HCT116 (cell line): ENCODE results near the gene H3-3A. TPM values are rescaled to one million over a fixed set of nuclear protein-coding genes. Genes with fewer than 3 reads are reported as not detected.

Experiments
- ATAC-seq: fragments of 200-7000 bp; cut with Tn5 transposase; 2 replicates; pipeline ENCODE4 v1.9.1; 2020; ENCODE audit warnings: mild to moderate bottlenecking, moderate library complexity
- BruUV-seq: library from RNA; stranded (reverse); fragments of 400-500 nt; replicated peaks from 2 replicates; lab custom pipeline; 2021; lab: Mats Ljungman, UMichigan
- CTCF ChIA-PET: fragments of 300-600 bp; sonication (Branson Sonifier 250); formaldehyde crosslinking; loops from one replicate; lab custom pipeline; 2021; ENCODE audit warnings: antibody characterized with exemption; lab: Charles Lee
- POLR2A ChIA-PET: fragments of 300-600, 350-600 bp; sonication (Branson Sonifier 250); formaldehyde crosslinking; loops from one replicate; lab custom pipeline; 2021; ENCODE audit warnings: antibody characterized with exemption; lab: Charles Lee
- RAD21 ChIA-PET, 2 experiments: fragments of 300-600 bp; sonication (Branson Sonifier 250); formaldehyde crosslinking; loops; one replicate each; lab custom pipeline; 2023; ENCODE audit warnings: low total read pairs in 2 of 2; ENCODE audit not compliant: uncharacterized antibody in 2 of 2, unreplicated experiment in 2 of 2, low non-redundant PET in 1 of 2; lab: Charles Lee
- DNase-seq: peaks from one replicate; pipeline ENCODE4 v3.0.0-alpha.2; 2010; ENCODE audit warnings: low read depth, low spot score
- H2AFZ ChIP-seq: fragments of 200-600 bp; shearing (Covaris generic), sonication (generic); 2 replicates; pipeline ENCODE4 v1.6.1; 2017; ENCODE audit warnings: low read depth, mixed run types, mixed read lengths, antibody characterized with exemption, low read length; ENCODE audit not compliant: poor library complexity, severe bottlenecking
- H3K27ac ChIP-seq: 2 replicates; pipeline ENCODE4 v1.5.1; 2012; ENCODE audit warnings: low read depth, low read length
- H3K27me3 ChIP-seq: fragments of 200-600 bp; sonication (generic); 2 replicates; pipeline ENCODE4 v1.6.1; 2016; ENCODE audit warnings: mixed run types, low read length, mixed read lengths; ENCODE audit not compliant: insufficient read depth
- H3K36me3 ChIP-seq, 2 experiments: fragments of 200-500 bp in 1 of 2; fragments of 200-600 bp in 1 of 2; sonication (Bioruptor generic) in 1 of 2; sonication (generic) in 1 of 2; 2 replicates each; pipeline versions ENCODE4 v1.5.1 to v1.6.1; 2014 to 2016; ENCODE audit warnings: low read length in 2 of 2, inconsistent platforms in 1 of 2, mixed read lengths in 1 of 2, mixed run types in 1 of 2; ENCODE audit not compliant: insufficient read depth in 2 of 2, control insufficient read depth in 1 of 2
- H3K4me1 ChIP-seq, 2 experiments: fragments of 200-600 bp in 1 of 2; sonication (generic) in 1 of 2; 2 replicates each; pipeline versions ENCODE4 v1.5.1 to v1.6.1; 2012 to 2017; ENCODE audit warnings: low read length in 2 of 2, inconsistent platforms in 1 of 2, mild to moderate bottlenecking in 1 of 2, mixed read lengths in 1 of 2, mixed run types in 1 of 2, moderate library complexity in 1 of 2; ENCODE audit not compliant: insufficient read depth in 2 of 2, control insufficient read depth in 1 of 2
- H3K4me2 ChIP-seq: fragments of 200-600 bp; sonication (generic); 2 replicates; pipeline ENCODE4 v1.6.1; 2017; ENCODE audit warnings: mixed run types, low read length, mixed read lengths
- H3K4me3 ChIP-seq, 2 experiments: fragments of 200-600 bp in 1 of 2; sonication (generic) in 1 of 2; replicated peaks in 1 of 2; 2 replicates each; pipeline ENCODE4 v1.5.1; 2011 to 2016; ENCODE audit warnings: low read length in 2 of 2, control low read depth in 1 of 2, low read depth in 1 of 2, mild to moderate bottlenecking in 1 of 2, mixed read lengths in 1 of 2, mixed run types in 1 of 2
- H3K79me2 ChIP-seq: fragments of 200-600 bp; sonication (generic); 2 replicates; pipeline ENCODE4 v1.6.1; 2017; ENCODE audit warnings: mild to moderate bottlenecking, mixed run types, low read length, moderate library complexity, mixed read lengths; ENCODE audit not compliant: insufficient read depth
- H3K9ac ChIP-seq: fragments of 200-600 bp; sonication (generic); 2 replicates; pipeline ENCODE4 v1.6.1; 2016; ENCODE audit warnings: low read length, mixed read lengths
- H3K9me2 ChIP-seq: fragments of 200-600 bp; sonication (generic), shearing (Covaris generic); 2 replicates; pipeline ENCODE4 v1.6.1; 2017; ENCODE audit warnings: mixed run types, mild to moderate bottlenecking, moderate library complexity; ENCODE audit not compliant: insufficient read depth
- H3K9me3 ChIP-seq, 2 experiments: fragments of 200-500 bp in 1 of 2; fragments of 200-600 bp in 1 of 2; sonication (Bioruptor generic) in 1 of 2; sonication (generic) in 1 of 2; 2 replicates each; pipeline ENCODE4 v1.6.1; 2014 to 2017; ENCODE audit warnings: low read length in 2 of 2, mixed read lengths in 2 of 2, inconsistent platforms in 1 of 2, low read depth in 1 of 2, mild to moderate bottlenecking in 1 of 2, mixed run types in 1 of 2, moderate library complexity in 1 of 2; ENCODE audit not compliant: control insufficient read depth in 1 of 2, insufficient read depth in 1 of 2
- H4K20me1 ChIP-seq: fragments of 200-600 bp; sonication (generic), shearing (Covaris generic); 2 replicates; pipeline ENCODE4 v1.6.1; 2017; ENCODE audit warnings: mixed run types, mild to moderate bottlenecking, moderate library complexity; ENCODE audit not compliant: insufficient read depth
- ATF3 ChIP-seq: IDR thresholded peaks from 2 replicates; pipeline ENCODE4 v1.6.1; 2012
- CBX3 ChIP-seq: IDR thresholded peaks from 2 replicates; pipeline ENCODE4 v1.6.1; 2012; ENCODE audit warnings: low read depth
- CTCF ChIP-seq, 3 experiments: fragments of 200-600 bp in 1 of 3; sonication (generic) in 1 of 3; IDR thresholded peaks in 2 of 3; conservative IDR thresholded peaks in 1 of 3; 2 replicates each; pipeline ENCODE4 v1.5.1; 2012 to 2017; ENCODE audit warnings: low read depth in 2 of 3, low read length in 2 of 3, antibody characterized with exemption in 1 of 3, borderline replicate concordance in 1 of 3, control low read depth in 1 of 3, mild to moderate bottlenecking in 1 of 3, mixed read lengths in 1 of 3, mixed run types in 1 of 3, moderate library complexity in 1 of 3; ENCODE audit not compliant: insufficient read depth in 1 of 3
- EGR1 ChIP-seq: IDR thresholded peaks from 2 replicates; pipeline ENCODE4 v1.6.1; 2012; ENCODE audit warnings: low read depth
- ELF1 ChIP-seq: IDR thresholded peaks from 2 replicates; pipeline ENCODE4 v1.6.1; 2012; ENCODE audit warnings: low read depth, borderline replicate concordance
- FOSL1 ChIP-seq: IDR thresholded peaks from 2 replicates; pipeline ENCODE4 v1.6.1; 2012; ENCODE audit warnings: low read depth
- POLR2AphosphoS5 ChIP-seq: IDR thresholded peaks from 2 replicates; pipeline ENCODE4 v1.6.1; 2011; ENCODE audit warnings: mild to moderate bottlenecking, low read depth, low read length, moderate library complexity
- REST ChIP-seq: IDR thresholded peaks from 2 replicates; pipeline ENCODE4 v1.6.1; 2012; ENCODE audit warnings: low read depth
- SIN3A ChIP-seq: IDR thresholded peaks from 2 replicates; pipeline ENCODE4 v1.6.1; 2012; ENCODE audit warnings: low read depth
- TCF7L2 ChIP-seq: IDR thresholded peaks from 2 replicates; pipeline ENCODE4 v1.7.0; 2011; ENCODE audit warnings: borderline replicate concordance, inconsistent platforms; ENCODE audit not compliant: insufficient read depth, insufficient read length; ENCODE audit errors: extremely low read depth
- YY1 ChIP-seq: IDR thresholded peaks from 2 replicates; pipeline ENCODE4 v1.6.1; 2011; ENCODE audit warnings: low read length, low read depth, moderate library complexity, mild to moderate bottlenecking; ENCODE audit not compliant: insufficient replicate concordance; ENCODE audit errors: extremely low read depth
- ZBTB33 ChIP-seq: IDR thresholded peaks from 2 replicates; pipeline ENCODE4 v1.6.1; 2011; ENCODE audit warnings: mild to moderate bottlenecking, low read length, moderate library complexity; ENCODE audit not compliant: insufficient replicate concordance; ENCODE audit errors: extremely low read depth
- ZFX ChIP-seq: fragments of 450-650 bp; IDR thresholded peaks from 2 replicates; pipeline ENCODE4 v1.6.1; 2017
- ZNF274 ChIP-seq: fragments of 200-500 bp; sonication (Bioruptor generic); IDR thresholded peaks from 2 replicates; pipeline ENCODE4 v1.6.1; 2014; ENCODE audit warnings: mild to moderate bottlenecking, low read depth, low read length, inconsistent platforms
- intact Hi-C: fragments of 100-400 bp; cut with micrococcal nuclease; formaldehyde crosslinking; loops from 2 replicates; pipeline ENCODE4 v1.10.0; 2022
- total RNA-seq: library from RNA; stranded (reverse); gene quantifications from one replicate; pipeline ENCODE4 v1.2.1, GENCODE V29; 2021; ENCODE audit not compliant: unreplicated experiment

Gene H3-3A
- total RNA-seq, 1 experiment from 2014 or later: 386 TPM

- no peak for TF ChIP-seq REST
- no peak for TF ChIP-seq ZNF274
- TF ChIP-seq POLR2AphosphoS5: no peak
- TF ChIP-seq ZBTB33: no peak
- no peak for TF ChIP-seq FOSL1
Measured at GRCh38 chr1:226116673-226117072, 54.2 kb downstream of the H3-3A start (continued).

- no peaks in the 10 kb centered on the region for H3K9me2 ChIP-seq
- H3K79me2 ChIP-seq: no peaks in the 10 kb centered on the region
- no peaks in the 10 kb centered on the region for H3K27me3 ChIP-seq
- H3K9ac ChIP-seq: no peak overlapping the region
- no peak for DNase-seq
- H3K4me3 ChIP-seq: no peak overlapping the region
- peaks cover 0 to 8% of the 10 kb centered on the region in 2 experiments; a peak in 2 of 4 replicates for H3K4me1 ChIP-seq
- intact Hi-C loops: no loop called here
- H3K9me3 ChIP-seq: no peaks in the 10 kb centered on the region
- ChIA-PET CTCF (interaction anchor here (1.2 kb wide), 1 partner anchor 53 kb away, joined by 4 read pairs; no protein-coding TSS in a partner anchor), POLR2A (no interaction called here), RAD21 (no interaction called here)
- no peak for ATAC-seq
- H4K20me1 ChIP-seq: no peaks in the 10 kb centered on the region
- no peak overlapping the region for H3K4me2 ChIP-seq
- no TSS peak for BruUV-seq
- no peaks in the 10 kb centered on the region for H3K36me3 ChIP-seq
- no peak overlapping the region for H3K27ac ChIP-seq
- no peak overlapping the region for H2AFZ ChIP-seq
- TF ChIP-seq ZBTB33 (no peak), CBX3 (no peak), ELF1 (no peak), EGR1 (no peak), ZFX (no peak), TCF7L2 (no peak), ZNF274 (no peak), YY1 (no peak), CTCF (IDR thresholded peaks at IDR 0.05 in 2 of 3, conservative IDR thresholded peaks at IDR 0.05 in 1 of 3; ENCODE audit: borderline replicate concordance in 1 of 3, insufficient read depth in 1 of 3, low read depth in 2 of 3, low read length in 2 of 3) (no peak), ATF3 (no peak), SIN3A (no peak)
Measured at GRCh38 chr1:226117330-226117729, 54.8 kb downstream of the H3-3A start.
